Stimulated activated naive CD4-positive, alpha-beta T cell (primary cell): ENCODE results near the gene PEF1.
A peak's percentile ranks its signal among the peaks of the same experiment; 100 is the strongest.

Experiments
- DNase-seq, 6 experiments: peaks; one replicate each; lab custom pipeline; 2025; lab: John Stamatoyannopoulos, UW

Gene PEF1

GRCh38 chr1:31644560-31645273, at the start of gene PEF1:
TSS of gene PEF1 (minus strand) at chr1:31644876. CDS start at chr1:31644864, 12 bp downstream.
- peak; percentile 97 to 99 (median 99) for DNase-seq

GRCh38 chr1:31693231-31693630, 48.6 kb upstream of the PEF1 start:
- no peak for DNase-seq

GRCh38 chr1:31691951-31692350, 47.3 kb upstream of the PEF1 start:
- DNase-seq = no peak

- no peak for DNase-seq
Observed at GRCh38 chr1:31691446-31691845, 46.8 kb upstream of the PEF1 start.

- no peak for DNase-seq
Observed at GRCh38 chr1:31690921-31691320, 46.2 kb upstream of the PEF1 start.

- no peak for DNase-seq
Observed at GRCh38 chr1:31689854-31690253, 45.2 kb upstream of the PEF1 start.

GRCh38 chr1:31689379-31689778, 44.7 kb upstream of the PEF1 start:
- no peak for DNase-seq

- DNase-seq = no peak
Observed at GRCh38 chr1:31688233-31688918, 43.7 kb upstream of the PEF1 start.

- no peak for DNase-seq
Observed at GRCh38 chr1:31687601-31688000, 42.9 kb upstream of the PEF1 start.

- DNase-seq = no peak
Observed at GRCh38 chr1:31685795-31686194, 41.1 kb upstream of the PEF1 start.

GRCh38 chr1:31683997-31684396, 39.3 kb upstream of the PEF1 start:
- no peak for DNase-seq

GRCh38 chr1:31681415-31681814, 36.7 kb upstream of the PEF1 start:
- DNase-seq = no peak

GRCh38 chr1:31679676-31680230, 35.1 kb upstream of the PEF1 start:
- DNase-seq = no peak

GRCh38 chr1:31679091-31679490, 34.4 kb upstream of the PEF1 start:
- no peak for DNase-seq

GRCh38 chr1:31678681-31679080, 34.0 kb upstream of the PEF1 start:
- no peak for DNase-seq

- no peak for DNase-seq
Observed at GRCh38 chr1:31677949-31678348, 33.3 kb upstream of the PEF1 start.

- no peak for DNase-seq
Observed at GRCh38 chr1:31677401-31677800, 32.7 kb upstream of the PEF1 start.

GRCh38 chr1:31675756-31676155, 31.1 kb upstream of the PEF1 start:
- no peak for DNase-seq

- DNase-seq = no peak
Observed at GRCh38 chr1:31675161-31675560, 30.5 kb upstream of the PEF1 start.

GRCh38 chr1:31674626-31675025, 29.9 kb upstream of the PEF1 start:
- no peak for DNase-seq

- no peak for DNase-seq
Observed at GRCh38 chr1:31673433-31673832, 28.8 kb upstream of the PEF1 start.

GRCh38 chr1:31672986-31673385, 28.3 kb upstream of the PEF1 start:
- DNase-seq = no peak

GRCh38 chr1:31671561-31672201, 27.0 kb upstream of the PEF1 start:
- DNase-seq = no peak
